Measurements from ENCODE around the gene ADCY5. TPM values are rescaled to one million over a fixed set of nuclear protein-coding genes. Genes with fewer than 3 reads are reported as not detected.
A peak's percentile ranks its signal among the peaks of the same experiment; 100 is the strongest.

The ADCY5 gene
- total and polyA plus RNA-seq, 8 donors = 3.4 to 17.6 (median 14.2) TPM

GRCh38 chr3:123325766-123326256, 123.1 kb downstream of the ADCY5 start:
- Histone ChIP-seq H3K27me3 (peaks cover 0 to 17% of the 10 kb centered on the region in 2 donors), H3K36me3 (no peaks in the 10 kb centered on the region), H3K9me3 (no peaks in the 10 kb centered on the region), H3K4me1 (no peaks in the 10 kb centered on the region), H3K4me3 (no peak overlapping the region), H3K27ac (no peak overlapping the region)
- DNase-seq (peak in 1 of 4 donors; percentile 41), ATAC-seq (no peak)
- intact Hi-C loops (cut with DNase I) = loop anchor here in 1 of 2 donors (5.0 kb wide), 1 partner anchor 166 kb away; no protein-coding TSS in a partner anchor
- TF ChIP-seq CTCF (IDR thresholded peaks at IDR 0.05) = no peak

- Histone ChIP-seq H3K4me3 (no peak overlapping the region), H3K9me3 (no peaks in the 10 kb centered on the region), H3K4me1 (no peaks in the 10 kb centered on the region), H3K27me3 (peaks cover 0 to 17% of the 10 kb centered on the region in 2 donors), H3K27ac (no peak overlapping the region), H3K36me3 (no peaks in the 10 kb centered on the region)
- DNase-seq (peak in 1 of 4 donors; percentile 47), ATAC-seq (no peak)
- intact Hi-C loops (cut with DNase I) = loop anchor here in 1 of 2 donors (5.0 kb wide), 1 partner anchor 167 kb away; no protein-coding TSS in a partner anchor
- no peak for TF ChIP-seq CTCF (IDR thresholded peaks at IDR 0.05)
Measured at GRCh38 chr3:123324880-123325765, 123.8 kb downstream of the ADCY5 start.

GRCh38 chr3:123323781-123324180, 125.1 kb downstream of the ADCY5 start:
- H3K27ac ChIP-seq = no peak overlapping the region
- H3K27me3 ChIP-seq = peaks cover 0 to 24% of the 10 kb centered on the region in 2 donors
- H3K9me3 ChIP-seq = no peaks in the 10 kb centered on the region
- H3K4me1 ChIP-seq = no peaks in the 10 kb centered on the region
- no peaks in the 10 kb centered on the region for H3K36me3 ChIP-seq
- DNase-seq (peak in 1 of 4 donors; percentile 27), ATAC-seq (no peak)
- intact Hi-C loops (cut with DNase I) = no loop called here
- TF ChIP-seq CTCF (IDR thresholded peaks at IDR 0.05) = no peak
- no peak overlapping the region for H3K4me3 ChIP-seq

- no peak for TF ChIP-seq CTCF (IDR thresholded peaks at IDR 0.05)
- Histone ChIP-seq H3K4me3 (no peak overlapping the region), H3K27me3 (peaks cover 0 to 19% of the 10 kb centered on the region in 2 donors), H3K4me1 (no peaks in the 10 kb centered on the region), H3K27ac (no peak overlapping the region), H3K36me3 (no peaks in the 10 kb centered on the region), H3K9me3 (no peaks in the 10 kb centered on the region)
- no peak for ATAC-seq
- DNase-seq = peak in 1 of 4 donors; percentile 58
- intact Hi-C loops (cut with DNase I) = no loop called here
Measured at GRCh38 chr3:123322866-123323265, 126.0 kb downstream of the ADCY5 start.

GRCh38 chr3:123321806-123322205, 127.1 kb downstream of the ADCY5 start:
- peaks cover 0 to 19% of the 10 kb centered on the region in 2 donors for H3K27me3 ChIP-seq
- H3K27ac ChIP-seq = no peak overlapping the region
- ATAC-seq (no peak), DNase-seq (peak in 1 of 4 donors; percentile 66)
- H3K4me1 ChIP-seq = no peaks in the 10 kb centered on the region
- H3K36me3 ChIP-seq = no peaks in the 10 kb centered on the region
- intact Hi-C loops (cut with DNase I) = no loop called here
- H3K9me3 ChIP-seq = no peaks in the 10 kb centered on the region
- no peak overlapping the region for H3K4me3 ChIP-seq
- TF ChIP-seq CTCF (IDR thresholded peaks at IDR 0.05) = no peak
